ENCODE data around the gene RSF1. TPM values are rescaled to one million over a fixed set of nuclear protein-coding genes. Genes with fewer than 3 reads are reported as not detected.

The RSF1 gene
- total RNA-seq = 37.6 and 48.8 TPM in 2 replicates
- 47.9 and 83.5 TPM in 2 replicates for polyA plus RNA-seq

- TF ChIP-seq EZH2 (IDR thresholded peaks at IDR 0.05; ENCODE audit: borderline replicate concordance) (no peak), EZH2phosphoT487 (IDR thresholded peaks at IDR 0.05; ENCODE audit: low read depth, severe bottlenecking, unreplicated experiment) (no peak), CTCF (IDR thresholded peaks at IDR 0.05; ENCODE audit: poor library complexity) (peak; percentile 85)
- DNase-seq (ENCODE audit: low spot score) = peak; percentile 100
- H3K9me2 ChIP-seq (replicated peaks; ENCODE audit: insufficient read depth) = no peaks in the 10 kb centered on the region
- H3K4me1 ChIP-seq (ENCODE audit: insufficient read depth) = peaks cover 16% of the 10 kb centered on the region
- H3K4me3 ChIP-seq = peak within 1 kb of the TSS; percentile 62
- H3K27ac ChIP-seq = peak within 1 kb of the TSS; percentile 97
- no peaks in the 10 kb centered on the region for H3K36me3 ChIP-seq (replicated peaks; ENCODE audit: insufficient read depth, low read depth)
- H2AFZ ChIP-seq = peak within 1 kb of the TSS; percentile 94
- under 1% methylated on average over 47 of the region's 64 CpGs for WGBS (ENCODE audit: low lambda C conversion rate, missing lambda C conversion rate)
- no peaks in the 10 kb centered on the region for H3K9me3 ChIP-seq (ENCODE audit: low read depth)
- H3K4me2 ChIP-seq = peak within 1 kb of the TSS; percentile 86
- peaks cover 35% of the 10 kb centered on the region for H4K20me1 ChIP-seq (ENCODE audit: insufficient read depth, poor library complexity, severe bottlenecking)
- no peaks in the 10 kb centered on the region for H3K27me3 ChIP-seq
- peaks cover 65% of the 10 kb centered on the region for H3K79me2 ChIP-seq
Observed at GRCh38 chr11:77820565-77821348, at the start of gene RSF1, which contains the start of gene AAMDC. Gene RSF1, minus strand, starts transcription at chr11:77820722. Its CDS starts 8 bp downstream, at chr11:77820714. Gene AAMDC, plus strand, starts transcription at chr11:77821144. Its CDS starts 21,353 bp downstream, at chr11:77842497.

GRCh38 chr11:77868744-77869143 is 48.2 kb upstream of the RSF1 start:
- TF ChIP-seq EZH2phosphoT487 (IDR thresholded peaks at IDR 0.05; ENCODE audit: low read depth, severe bottlenecking, unreplicated experiment) (no peak), CTCF (IDR thresholded peaks at IDR 0.05; ENCODE audit: poor library complexity) (no peak)
- H3K4me3 ChIP-seq = no peak overlapping the region
- H2AFZ ChIP-seq = no peak overlapping the region
- no peaks in the 10 kb centered on the region for H3K9me2 ChIP-seq (replicated peaks; ENCODE audit: insufficient read depth)
- H3K27ac ChIP-seq = no peak overlapping the region
- no peaks in the 10 kb centered on the region for H3K36me3 ChIP-seq (replicated peaks; ENCODE audit: insufficient read depth, low read depth)
- H3K4me1 ChIP-seq (ENCODE audit: insufficient read depth) = no peaks in the 10 kb centered on the region
- WGBS (ENCODE audit: low lambda C conversion rate, missing lambda C conversion rate) = 100% methylated on average over 4 of the region's 4 CpGs
- H3K79me2 ChIP-seq = no peaks in the 10 kb centered on the region
- H4K20me1 ChIP-seq (ENCODE audit: insufficient read depth, poor library complexity, severe bottlenecking) = no peaks in the 10 kb centered on the region
- H3K4me2 ChIP-seq = no peak overlapping the region
- H3K9me3 ChIP-seq (ENCODE audit: low read depth) = no peaks in the 10 kb centered on the region
- DNase-seq (ENCODE audit: low spot score) = no peak
- no peaks in the 10 kb centered on the region for H3K27me3 ChIP-seq

- Histone ChIP-seq H3K27me3 (no peaks in the 10 kb centered on the region), H3K4me2 (no peak overlapping the region), H4K20me1 (ENCODE audit: insufficient read depth, poor library complexity, severe bottlenecking) (no peaks in the 10 kb centered on the region), H3K36me3 (replicated peaks; ENCODE audit: insufficient read depth, low read depth) (no peaks in the 10 kb centered on the region), H3K9me2 (replicated peaks; ENCODE audit: insufficient read depth) (no peaks in the 10 kb centered on the region), H3K27ac (no peak overlapping the region), H3K9me3 (ENCODE audit: low read depth) (no peaks in the 10 kb centered on the region), H2AFZ (no peak overlapping the region), H3K79me2 (no peaks in the 10 kb centered on the region), H3K4me3 (no peak overlapping the region), H3K4me1 (ENCODE audit: insufficient read depth) (no peaks in the 10 kb centered on the region)
- 71% methylated on average over 1 of the region's 1 CpG for WGBS (ENCODE audit: low lambda C conversion rate, missing lambda C conversion rate)
- no peak for DNase-seq (ENCODE audit: low spot score)
- TF ChIP-seq CTCF (IDR thresholded peaks at IDR 0.05; ENCODE audit: poor library complexity) (no peak), EZH2 (IDR thresholded peaks at IDR 0.05; ENCODE audit: borderline replicate concordance) (no peak), EZH2phosphoT487 (IDR thresholded peaks at IDR 0.05; ENCODE audit: low read depth, severe bottlenecking, unreplicated experiment) (no peak)
Observed at GRCh38 chr11:77866336-77866735, 45.8 kb upstream of the RSF1 start.
